SKM-1 treated with dmso at 0.1 percent for 144 hours (cell line): Measurements from ENCODE around the gene DGLUCY.
"Not testable (repeated sequence)": the region's sequence is repeated elsewhere in the genome, so short reads cannot be mapped to it uniquely, and the experiment has no call there.

Experiments
- DNase-seq: peaks from one replicate; lab custom pipeline; 2025; ENCODE audit not compliant: unreplicated experiment; lab: John Stamatoyannopoulos, UW

Gene DGLUCY

DNA sequence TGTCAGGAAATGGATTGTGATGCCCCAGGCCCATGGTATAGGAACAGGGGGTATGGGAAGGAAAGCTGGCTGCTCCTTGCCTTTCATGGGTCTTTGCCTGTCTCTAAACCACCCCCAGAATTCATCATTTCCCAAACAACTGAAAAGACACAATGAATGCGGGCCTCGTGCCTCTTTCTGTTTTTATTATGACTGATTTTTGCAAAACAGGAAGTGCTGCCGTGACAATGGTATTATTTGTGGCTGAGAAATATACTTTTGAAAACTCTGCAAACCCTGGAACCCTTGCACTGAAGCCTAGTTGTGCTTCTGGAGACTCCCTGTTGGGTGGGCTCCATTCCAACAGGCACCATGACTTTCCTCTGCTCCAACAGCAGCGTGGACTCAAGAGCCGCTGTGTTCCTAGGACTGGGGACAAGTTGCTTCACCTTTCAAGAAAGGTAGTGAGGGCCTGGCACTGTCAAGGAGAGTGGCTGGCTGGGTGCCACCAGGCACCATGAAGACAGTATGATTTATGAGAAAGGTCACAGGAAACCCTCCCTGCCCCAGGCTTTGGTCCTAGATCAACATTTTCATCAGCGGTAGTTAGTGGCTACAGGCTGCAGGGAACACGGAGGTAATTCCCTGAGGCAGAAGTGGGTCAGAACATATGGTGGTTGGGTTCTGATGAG, 4.8 kb upstream of the DGLUCY start:
- no peak for DNase-seq

DNA sequence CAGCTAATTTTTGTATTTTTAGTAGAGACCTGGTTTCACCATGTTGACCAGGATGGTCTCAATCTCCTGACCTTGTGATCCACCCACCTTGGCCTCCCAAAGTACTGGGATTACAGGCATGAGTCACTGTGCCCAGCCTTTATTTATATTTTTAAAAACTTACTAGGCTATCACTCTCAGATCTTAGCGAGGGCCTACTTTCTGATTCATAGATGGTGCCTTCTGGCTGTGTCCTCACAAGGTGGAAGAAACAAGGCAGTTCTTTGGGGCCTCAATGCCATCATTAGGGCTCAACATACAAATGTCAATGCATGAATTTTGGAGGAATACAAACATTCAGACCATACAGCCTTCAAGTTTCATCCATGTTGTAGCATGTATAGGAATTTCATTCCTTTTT, 2.4 kb upstream of the DGLUCY start:
- DNase-seq, result no peak

DNA sequence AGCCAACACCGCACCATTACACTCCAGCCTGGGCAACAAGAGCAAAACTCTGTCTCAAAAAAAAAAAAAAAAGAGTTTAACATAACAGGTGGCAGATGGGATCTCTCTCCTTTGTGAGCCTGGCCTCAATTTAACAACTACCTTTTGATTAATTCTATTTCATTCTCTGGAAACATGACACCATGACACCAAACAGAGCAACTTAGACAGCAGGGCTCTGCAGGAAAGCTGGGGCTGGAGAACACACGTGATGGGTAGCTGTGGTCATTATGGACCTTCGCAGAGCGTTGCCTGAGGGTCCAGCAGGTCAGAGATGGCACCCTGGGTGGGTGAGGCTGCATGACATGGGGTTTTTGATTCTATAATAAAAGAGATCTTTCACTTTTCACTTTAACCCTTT, 1.7 kb upstream of the DGLUCY start:
- no peak for DNase-seq

DNA sequence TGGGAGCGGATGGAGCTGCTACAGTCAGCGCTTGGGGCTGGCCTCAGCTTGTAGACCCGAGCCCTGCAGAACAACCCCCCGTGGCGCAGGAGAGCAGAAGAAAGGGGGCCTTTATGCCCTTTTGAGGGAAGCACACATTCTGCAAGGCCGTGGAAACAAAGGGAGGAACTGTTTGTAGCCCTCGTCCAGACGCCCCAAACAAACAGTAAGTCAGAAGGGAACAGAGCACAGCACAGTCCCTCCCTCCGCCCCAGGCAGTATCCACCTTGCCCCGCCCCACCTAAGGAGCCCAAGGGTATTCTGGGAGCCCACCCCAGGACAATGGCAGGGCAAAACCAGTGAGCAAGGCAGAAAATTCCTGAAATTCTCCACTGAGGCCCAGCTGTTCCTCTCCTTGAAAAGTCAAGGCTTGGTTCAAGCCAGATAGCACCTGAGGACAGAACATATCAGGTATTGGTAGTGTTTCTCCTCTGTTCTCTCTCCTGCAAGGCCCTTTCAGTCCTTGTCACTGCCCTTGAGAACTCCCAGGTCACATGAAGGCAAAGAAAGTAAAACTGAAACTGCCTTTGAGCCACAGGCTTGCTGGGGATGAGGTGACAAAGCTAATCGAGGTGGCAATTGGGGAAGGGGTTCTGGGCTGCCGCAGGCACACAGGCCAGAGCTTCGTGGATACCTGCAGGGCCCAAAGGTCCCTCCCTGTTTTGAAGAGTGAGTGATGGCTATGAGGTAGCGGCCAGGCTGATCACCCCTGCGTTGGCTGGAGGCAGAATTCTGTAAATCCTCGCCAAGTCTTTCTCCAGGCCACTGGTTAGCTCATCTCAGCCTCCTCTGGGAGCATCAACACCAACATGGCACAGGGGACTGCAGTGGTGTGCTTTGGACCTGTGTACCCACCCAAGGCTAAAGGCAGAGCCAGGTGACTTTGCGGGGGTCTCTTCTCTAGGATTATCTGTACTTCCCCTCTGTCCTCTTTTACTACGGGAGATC, 499 bp downstream of the DGLUCY start:
- DNase-seq, result peak; percentile 40

DNA sequence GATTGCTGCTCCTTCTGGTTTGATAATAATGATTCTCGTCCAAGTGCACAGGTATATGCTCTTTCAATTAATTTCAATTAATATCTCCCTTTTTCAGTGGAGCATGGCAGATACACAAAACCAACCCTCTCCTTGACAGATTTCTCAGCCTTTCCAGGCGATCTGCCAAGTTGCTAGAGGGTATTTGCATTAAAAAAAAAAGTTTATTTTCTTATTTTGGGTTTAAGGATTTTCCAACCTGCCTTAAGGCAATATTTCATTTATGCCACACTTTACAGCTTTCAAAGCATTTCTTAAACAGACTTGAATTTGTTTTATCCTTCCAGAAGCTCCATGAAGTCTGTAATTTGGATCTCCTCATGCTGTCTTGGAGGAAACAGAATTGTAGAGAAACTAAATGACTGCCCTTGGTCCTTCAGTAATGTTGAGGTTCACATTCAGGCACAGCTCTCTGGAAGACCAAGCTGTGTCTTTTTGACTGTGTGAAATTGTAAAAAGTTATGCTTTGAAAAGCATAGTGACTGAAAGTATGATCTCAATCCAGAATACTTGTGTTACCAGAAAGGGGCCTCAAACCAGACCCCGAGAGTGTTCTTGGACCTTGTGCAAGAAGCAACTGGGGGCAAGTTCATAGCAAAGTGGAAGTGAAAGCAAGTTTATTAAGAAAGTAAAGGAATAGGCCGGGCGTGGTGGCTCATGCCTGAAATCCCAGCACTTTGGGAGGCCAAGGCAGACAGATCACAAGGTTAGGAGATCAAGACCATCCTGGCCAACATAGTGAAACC, 2.3 kb downstream of the DGLUCY start:
- no peak for DNase-seq

DNA sequence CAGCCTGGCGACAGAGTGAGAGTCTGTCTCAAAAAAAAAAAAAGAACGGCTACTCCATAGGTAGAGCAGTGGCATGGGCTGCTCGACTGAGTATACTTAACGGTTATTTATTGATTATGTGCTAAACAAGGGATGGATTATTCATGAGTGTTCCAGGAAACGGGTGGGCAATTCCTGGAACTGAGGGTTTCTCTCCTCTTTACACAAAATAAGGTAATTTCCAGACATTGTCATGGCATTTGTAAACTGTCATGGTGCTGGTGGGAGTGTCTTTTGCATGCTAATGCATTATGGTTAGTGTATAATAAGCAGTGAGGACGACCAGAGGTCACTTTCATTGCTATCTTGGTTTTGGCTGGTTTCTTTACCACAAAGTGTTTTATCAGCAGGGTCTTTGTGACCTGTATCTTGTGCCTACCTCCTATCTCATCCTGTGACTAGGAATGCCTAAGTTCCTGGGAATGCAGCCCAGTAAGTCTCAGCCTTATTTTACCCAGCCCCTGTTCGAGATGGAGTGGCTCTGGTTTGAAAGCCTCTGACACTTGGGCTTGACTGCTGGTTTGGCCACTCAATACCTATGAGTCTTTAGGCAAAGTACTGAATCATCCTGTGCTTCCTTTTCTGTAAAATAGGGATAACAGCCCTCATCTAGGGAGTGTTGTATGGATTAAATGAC, 3.2 kb downstream of the DGLUCY start:
- no peak for DNase-seq

DNA sequence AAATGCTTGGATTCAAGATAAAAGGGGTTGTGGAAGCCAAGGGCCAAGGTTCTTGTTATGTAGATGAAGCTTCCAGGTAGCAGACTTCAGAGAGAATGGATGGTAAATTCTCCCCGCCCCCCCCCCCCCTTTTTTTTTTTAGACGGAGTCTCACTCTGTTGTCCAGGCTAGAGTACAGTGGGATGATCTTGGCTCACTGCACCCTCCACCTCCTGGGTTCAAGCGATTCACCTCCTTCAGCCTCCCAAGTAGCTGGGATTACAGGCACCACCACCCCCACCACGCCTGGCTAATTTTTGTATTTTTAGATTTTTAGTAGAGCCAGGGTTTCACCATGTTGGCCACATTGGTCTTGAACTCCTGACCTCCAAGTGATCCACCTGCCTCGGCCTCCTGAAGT, 4.1 kb downstream of the DGLUCY start:
- DNase-seq, result no peak

DNA sequence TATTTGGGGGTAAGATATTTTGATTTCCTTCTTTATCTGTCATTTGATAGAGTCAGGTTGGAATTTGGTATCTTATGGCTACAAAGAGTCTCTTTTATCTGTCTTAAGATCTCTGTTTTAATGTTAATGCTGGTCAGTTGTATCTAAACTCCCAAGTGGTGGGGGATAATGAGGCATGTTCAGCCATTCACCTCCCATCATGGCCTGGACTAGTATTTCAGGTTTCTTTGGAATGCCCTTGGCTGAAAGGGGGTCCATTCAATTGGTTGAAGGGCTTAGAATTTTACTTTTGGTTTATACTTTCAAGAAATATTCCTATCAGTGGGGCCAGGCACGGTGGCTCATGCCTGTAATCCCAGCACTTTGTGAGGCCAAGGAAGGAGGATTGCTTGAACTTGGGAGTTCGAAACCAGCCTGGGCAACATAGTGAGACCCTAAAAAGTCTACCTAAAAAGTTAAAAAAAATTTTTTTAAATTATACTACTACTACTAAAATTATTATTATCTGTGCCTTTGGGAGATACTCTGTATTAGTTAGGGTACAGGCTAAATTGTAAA, 4.7 kb downstream of the DGLUCY start:
- DNase-seq, result no peak

DNA sequence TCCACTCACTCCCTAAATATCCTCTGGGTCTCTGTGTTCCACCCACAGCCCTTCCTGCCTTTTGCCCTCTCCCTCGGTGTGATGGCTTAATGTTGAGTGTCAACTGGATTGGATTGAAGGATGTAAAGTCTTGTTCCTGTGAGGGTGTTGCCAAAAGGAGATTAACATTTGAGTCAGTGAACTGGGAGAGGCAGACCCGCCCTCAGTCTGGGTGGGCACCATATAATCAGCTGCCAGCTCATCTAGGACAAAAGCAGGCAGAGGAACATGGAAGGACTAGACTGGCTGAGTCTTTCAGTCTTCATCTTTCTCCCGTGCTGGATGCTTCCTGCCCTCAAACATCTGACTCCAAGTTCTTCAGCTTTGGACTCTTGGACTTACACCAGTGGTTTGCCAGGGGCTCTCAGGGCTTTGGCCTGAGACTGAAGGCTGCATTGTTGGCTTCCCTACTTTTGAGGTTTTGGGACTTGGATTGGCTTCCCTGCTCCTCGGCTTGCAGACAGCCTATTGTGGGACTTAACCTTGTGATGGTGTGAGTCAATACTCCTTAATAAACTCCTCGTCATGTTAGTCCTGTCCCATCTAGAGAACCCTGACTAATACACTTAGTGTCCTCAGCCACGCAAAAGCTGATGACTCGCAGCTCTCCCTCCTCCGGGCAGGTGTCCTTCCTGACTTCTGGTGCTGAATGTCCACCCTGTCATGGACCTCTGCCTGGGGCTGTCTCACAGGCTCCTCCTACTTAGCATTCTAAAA, 5.9 kb downstream of the DGLUCY start:
- no peak for DNase-seq

DNA sequence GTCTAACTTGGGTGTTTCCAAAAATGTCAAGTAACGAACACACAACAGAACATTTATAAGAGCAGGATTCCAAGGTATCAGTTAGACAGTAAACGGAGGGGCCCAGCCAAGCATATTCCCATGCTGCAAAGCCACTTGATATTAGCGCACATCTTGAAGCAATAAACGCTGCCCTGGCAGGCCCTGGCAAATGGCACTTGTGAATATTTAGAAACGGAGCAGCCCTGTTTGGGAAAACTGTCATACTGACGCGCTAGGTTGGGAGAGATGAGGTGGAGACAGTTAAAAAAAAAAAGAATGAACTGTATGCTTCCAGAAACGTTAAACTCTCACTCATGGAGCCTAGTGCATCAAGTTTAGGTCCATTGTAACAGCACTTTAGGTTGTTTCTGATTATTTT, 9.3 kb downstream of the DGLUCY start:
- DNase-seq, result no peak

DNA sequence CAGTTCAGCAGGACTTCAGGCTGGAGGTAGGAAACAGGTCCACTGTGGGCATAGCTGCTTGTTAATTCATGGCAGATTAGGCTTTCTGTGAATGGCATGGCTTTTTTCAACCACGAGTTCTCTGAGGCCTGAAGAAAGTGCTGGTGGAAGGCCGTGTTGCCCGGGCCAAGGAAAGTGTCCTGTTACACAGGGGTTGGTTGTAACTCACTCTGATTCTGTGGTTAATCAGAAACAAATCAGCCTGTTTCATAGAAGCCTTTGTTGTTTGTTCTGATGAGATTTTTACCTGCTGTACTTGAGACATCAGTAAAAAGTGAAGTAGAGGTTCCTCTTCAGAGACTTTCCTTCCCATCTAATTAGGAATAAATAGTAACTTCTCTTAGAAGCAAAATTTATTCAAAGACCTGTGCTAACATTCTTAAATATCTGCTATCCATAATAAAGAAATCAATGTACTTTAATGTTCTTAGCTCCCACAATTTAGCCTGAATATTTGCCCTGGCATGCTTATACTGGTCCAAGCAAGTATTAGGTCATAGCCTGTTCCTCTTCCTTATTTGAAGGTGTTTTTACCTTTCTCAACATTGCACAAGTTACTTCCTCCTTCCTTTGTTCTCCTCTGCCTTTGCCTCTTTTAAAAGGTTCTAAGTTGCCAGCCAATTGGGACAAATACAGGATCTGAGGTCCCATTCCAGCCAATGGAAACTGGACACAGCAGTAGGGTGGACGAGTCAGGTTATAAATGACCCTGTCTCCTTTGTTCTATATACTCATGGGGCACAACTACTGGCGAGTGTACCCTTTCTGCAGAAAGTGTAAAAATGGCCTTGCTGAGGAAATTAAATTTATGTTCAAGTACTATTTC, 10.8 kb downstream of the DGLUCY start:
- DNase-seq, result not testable (repeated sequence)

DNA sequence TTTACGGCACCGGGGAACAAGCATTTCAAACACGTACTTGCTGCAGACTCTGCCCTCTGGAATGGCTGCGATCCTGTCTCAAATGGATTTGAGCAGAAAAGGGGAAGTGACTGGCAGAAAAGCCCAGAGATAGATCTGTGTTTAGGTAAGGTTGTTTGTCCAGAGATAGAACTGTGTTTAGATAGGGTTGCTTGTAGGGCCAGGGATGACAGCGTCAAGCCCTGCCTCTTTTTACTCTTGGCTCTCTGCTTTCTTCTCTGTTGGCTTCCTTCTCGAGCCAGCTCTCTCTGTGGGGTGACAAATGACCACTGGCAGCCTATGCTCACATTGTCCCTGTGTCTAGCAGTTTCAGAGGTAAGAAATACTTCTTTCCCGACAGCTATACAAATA, 11.4 kb downstream of the DGLUCY start:
- DNase-seq, result peak; percentile 41

DNA sequence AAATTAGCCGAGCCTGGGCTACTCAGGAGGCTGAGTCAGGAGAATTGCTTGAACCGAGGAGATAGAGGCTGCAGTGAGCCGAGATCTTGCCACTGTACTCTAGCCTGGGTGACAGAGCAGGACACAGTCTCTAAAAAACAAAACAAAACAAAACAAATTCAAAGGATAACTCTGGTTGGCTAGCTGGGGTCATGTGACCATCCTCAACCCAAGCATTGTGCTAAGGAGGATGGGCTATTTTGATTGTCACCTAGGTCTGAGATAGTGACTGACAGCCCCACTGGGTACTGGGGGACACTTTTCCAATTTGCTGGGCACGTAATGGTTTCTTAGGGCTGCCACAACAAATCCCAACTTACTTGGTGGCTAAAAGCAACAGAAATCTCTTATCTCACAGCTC, 11.9 kb downstream of the DGLUCY start:
- no peak for DNase-seq

DNA sequence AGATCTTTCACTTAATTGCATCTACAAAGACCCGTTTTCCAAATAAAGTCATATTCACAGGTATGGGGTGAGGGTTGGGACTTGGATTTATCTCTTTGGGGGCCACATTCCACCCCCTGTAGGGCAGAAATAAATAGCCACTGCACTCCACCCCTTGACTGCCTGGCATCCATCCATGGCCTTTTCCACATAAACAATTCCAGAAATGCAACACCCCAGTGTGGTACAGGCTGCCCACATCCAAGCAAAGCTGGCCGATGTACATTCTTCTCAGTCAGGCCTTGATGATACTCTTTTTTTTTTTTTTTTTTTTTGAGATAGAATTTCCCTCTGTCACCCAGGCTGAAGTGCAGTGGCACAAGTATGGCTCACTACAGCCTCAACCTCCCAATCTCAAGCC, 12.9 kb downstream of the DGLUCY start:
- DNase-seq, result no peak

DNA sequence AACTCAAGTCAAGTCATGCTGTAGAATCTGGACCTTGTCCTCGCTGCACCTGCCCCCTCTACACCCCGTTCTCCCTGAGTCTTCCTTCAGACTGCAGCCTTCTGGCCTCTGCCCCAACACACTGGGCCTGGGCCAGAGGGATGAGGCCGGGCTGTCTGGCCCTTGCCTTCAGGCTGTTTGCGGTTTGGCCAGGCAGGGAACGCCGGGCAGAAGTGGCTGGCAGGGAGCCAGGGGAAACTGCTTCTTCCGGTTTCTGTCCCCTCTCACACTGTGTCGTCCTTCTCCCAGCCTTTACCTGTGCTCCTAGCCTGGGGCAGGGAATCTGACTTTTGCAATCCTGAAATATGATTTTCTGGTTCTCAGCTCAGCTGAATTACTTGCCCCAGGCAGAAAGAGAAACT, 13.5 kb downstream of the DGLUCY start:
- DNase-seq, result no peak

DNA sequence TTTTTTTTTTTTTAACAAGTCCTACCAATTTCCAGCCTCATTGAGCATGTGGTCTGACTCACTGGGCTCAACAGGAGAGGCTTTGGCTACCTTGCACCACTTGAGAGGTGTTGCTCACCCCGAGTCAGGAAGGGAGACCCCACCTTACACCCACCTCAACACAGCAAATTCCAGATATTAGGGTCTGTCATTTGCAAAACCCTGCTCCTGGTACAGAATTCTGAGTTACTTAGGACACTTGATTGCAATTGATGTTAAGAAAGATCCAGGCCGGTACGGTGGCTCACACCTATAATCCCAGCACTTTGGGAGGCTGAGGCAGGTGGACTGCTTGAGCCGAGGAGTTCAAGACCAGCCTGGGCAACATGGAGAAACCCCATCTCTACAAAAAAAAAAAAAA, 14.1 kb downstream of the DGLUCY start:
- DNase-seq, result no peak

DNA sequence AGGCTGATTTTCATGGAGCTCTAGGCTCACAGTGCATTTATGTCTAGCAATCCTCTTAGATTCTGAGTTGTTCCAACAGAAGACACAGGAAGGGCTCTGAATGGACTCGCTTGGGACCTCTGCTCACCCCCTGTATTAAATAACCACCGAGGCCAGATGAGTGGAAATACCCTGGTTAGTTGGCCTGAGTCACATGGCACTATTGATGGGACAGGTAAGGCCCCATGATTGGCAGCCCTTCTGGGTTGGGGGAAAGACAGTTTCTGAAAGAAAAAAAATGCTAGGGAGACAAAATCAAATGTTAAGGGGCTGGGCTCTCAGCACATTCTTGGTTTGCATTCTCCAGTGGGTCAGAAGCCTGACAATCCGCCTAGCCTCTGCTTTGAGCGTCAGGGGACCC, 14.8 kb downstream of the DGLUCY start:
- no peak for DNase-seq

DNA sequence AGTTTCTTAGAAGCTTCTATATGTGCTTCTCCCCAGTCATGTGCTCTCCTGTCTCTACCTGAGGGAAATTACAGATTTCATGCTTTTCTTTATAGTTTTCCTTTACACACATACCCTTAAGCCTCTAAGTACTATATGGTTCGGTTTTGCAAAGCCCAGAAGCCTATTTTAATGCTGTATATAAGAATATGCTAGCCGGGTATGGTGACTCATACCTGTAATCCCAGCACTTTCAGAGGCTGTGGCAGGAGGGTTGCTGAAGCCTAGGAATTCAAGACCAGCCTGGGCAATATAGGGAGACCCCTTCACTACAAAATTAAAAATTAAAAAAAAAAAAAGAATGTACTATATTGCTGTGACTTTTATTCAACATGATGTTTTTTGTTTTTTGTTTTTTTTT, 15.4 kb downstream of the DGLUCY start:
- DNase-seq, result no peak

DNA sequence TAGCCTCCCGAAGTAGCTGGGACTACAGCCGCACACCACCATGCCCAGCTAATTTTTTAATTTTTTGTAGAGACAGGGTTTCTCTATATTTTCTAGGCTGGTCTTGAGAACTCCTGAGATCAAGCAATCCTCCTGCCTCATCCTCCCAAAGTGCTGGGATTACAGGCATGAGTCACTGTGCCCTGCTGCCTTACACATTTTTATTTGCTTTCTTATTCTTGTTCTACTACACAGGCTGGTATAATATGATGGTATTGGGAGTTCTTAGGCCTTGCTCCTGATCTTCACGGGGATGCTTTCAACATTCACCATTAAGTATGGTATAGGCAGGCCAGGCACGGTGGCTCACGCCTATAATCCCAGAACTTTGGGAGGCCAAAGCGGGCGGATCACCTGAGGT, 21.2 kb downstream of the DGLUCY start:
- no peak for DNase-seq
